HepG2 (cell line): Measurements from ENCODE around the gene CAND1. TPM values are rescaled to one million over a fixed set of nuclear protein-coding genes. Genes with fewer than 3 reads are reported as not detected.

Experiments
- CC2D1A ChIP-seq: sonication (generic); formaldehyde crosslinking; IDR thresholded peaks from 2 replicates; pipeline ENCODE4 v1.8.1; 2023; ENCODE audit warnings: mild to moderate bottlenecking, missing genetic modification reagents
- CHCHD3 ChIP-seq: sonication (generic); formaldehyde crosslinking; IDR thresholded peaks from 2 replicates; pipeline ENCODE4 v1.8.0; 2022; ENCODE audit warnings: mild to moderate bottlenecking, missing genetic modification reagents, moderate library complexity
- GZF1 ChIP-seq: sonication (generic); formaldehyde crosslinking; IDR thresholded peaks from 2 replicates; pipeline ENCODE4 v1.5.1; 2020; ENCODE audit warnings: mild to moderate bottlenecking, missing genetic modification reagents
- RBAK ChIP-seq: sonication (generic); formaldehyde crosslinking; IDR thresholded peaks from 2 replicates; pipeline ENCODE4 v1.5.1; 2020; ENCODE audit warnings: mild to moderate bottlenecking, missing genetic modification reagents
- RFX5 ChIP-seq: IDR thresholded peaks from 2 replicates; pipeline ENCODE4 v1.6.1; 2011; ENCODE audit warnings: low read depth, low read length, improper control_type of control experiment
- SMARCC2 ChIP-seq: fragments of 450-650 bp; IDR thresholded peaks from 2 replicates; pipeline ENCODE4 v1.6.1; 2017; ENCODE audit warnings: antibody characterized with exemption, mild to moderate bottlenecking
- ZNF253 ChIP-seq: sonication (generic); formaldehyde crosslinking; IDR thresholded peaks from 2 replicates; pipeline ENCODE4 v1.8.0; 2022; ENCODE audit warnings: mild to moderate bottlenecking, missing genetic modification reagents, borderline replicate concordance
- ZNF510 ChIP-seq: sonication (generic); formaldehyde crosslinking; IDR thresholded peaks from 2 replicates; pipeline ENCODE4 v1.4.0; 2020; ENCODE audit warnings: low read depth, mild to moderate bottlenecking, missing genetic modification reagents
- polyA plus RNA-seq, 8 experiments: library from polyadenylated mRNA; depleted of rRNA in 3 of 8; stranded (reverse) in 7 of 8; unstranded in 1 of 8; fragments of >200 nt; fragmentation: Illumina TruSeq in 4 of 8; extraction: Trizol in 4 of 8; gene quantifications; 2 replicates each; pipeline versions ENCODE4 v1.2.1 to v1.2.3, GENCODE V29; 2011 to 2016; ENCODE audit warnings: low read depth in 4 of 8, missing spikeins in 1 of 8, mixed read lengths in 1 of 8; ENCODE audit not compliant: insufficient read depth in 1 of 8
- total RNA-seq, 5 experiments: library from RNA; depleted of rRNA; stranded (reverse); fragments of >200 nt; fragmentation: Illumina TruSeq; extraction: Trizol; gene quantifications; 2 replicates each; pipeline ENCODE4 v1.2.3, GENCODE V29; 2016; ENCODE audit warnings: low read depth in 1 of 5
- TF ChIP-seq, protein P1 (sequence below): sonication (generic); formaldehyde crosslinking; IDR thresholded peaks from 2 replicates; pipeline ENCODE4 v1.4.0; 2020; ENCODE audit warnings: missing genetic modification reagents
- TF ChIP-seq, protein P2 (sequence below): sonication (generic); formaldehyde crosslinking; IDR thresholded peaks from 2 replicates; pipeline ENCODE4 v1.4.0; 2020; ENCODE audit warnings: missing genetic modification reagents, borderline replicate concordance

Gene CAND1
- total and polyA plus RNA-seq, 2 of the 13 experiments (the other 11 are each of a cell fraction or from before 2014, with no cell fraction given), result 56.2 to 138 TPM

DNA sequence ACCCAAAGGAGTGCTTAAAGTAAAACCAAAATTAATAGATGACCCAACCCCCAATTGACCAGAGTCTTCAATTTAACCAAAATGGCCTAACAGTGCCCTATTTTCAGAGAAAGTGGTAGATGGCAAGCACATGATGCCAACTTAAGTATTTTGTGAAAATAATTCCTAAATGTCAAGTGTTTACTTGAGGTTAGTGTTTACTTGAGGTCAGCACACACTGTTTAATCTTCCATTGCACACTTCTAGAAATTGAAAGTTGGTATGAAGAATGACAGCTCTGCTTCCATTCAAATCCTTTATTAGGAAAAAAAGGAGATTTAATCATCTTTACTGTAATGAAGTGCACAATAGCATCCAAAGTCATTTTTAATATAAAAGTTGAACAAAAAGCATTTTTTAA is 25.9 kb upstream of the CAND1 start (continued):
- TF ChIP-seq SMARCC2 (no peak), ZNF253 (CRISPR knock-in tag) (no peak), RBAK (CRISPR knock-in tag) (no peak), CC2D1A (no peak), RFX5 (no peak), CHCHD3 (no peak), GZF1 (CRISPR knock-in tag) (no peak), ZNF510 (CRISPR knock-in tag) (no peak)
- TF ChIP-seq, protein P1, sequence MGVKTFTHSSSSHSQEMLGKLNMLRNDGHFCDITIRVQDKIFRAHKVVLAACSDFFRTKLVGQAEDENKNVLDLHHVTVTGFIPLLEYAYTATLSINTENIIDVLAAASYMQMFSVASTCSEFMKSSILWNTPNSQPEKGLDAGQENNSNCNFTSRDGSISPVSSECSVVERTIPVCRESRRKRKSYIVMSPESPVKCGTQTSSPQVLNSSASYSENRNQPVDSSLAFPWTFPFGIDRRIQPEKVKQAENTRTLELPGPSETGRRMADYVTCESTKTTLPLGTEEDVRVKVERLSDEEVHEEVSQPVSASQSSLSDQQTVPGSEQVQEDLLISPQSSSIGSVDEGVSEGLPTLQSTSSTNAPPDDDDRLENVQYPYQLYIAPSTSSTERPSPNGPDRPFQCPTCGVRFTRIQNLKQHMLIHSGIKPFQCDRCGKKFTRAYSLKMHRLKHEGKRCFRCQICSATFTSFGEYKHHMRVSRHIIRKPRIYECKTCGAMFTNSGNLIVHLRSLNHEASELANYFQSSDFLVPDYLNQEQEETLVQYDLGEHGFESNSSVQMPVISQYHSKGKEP (CRISPR knock-in tag), result no peak
- TF ChIP-seq, protein P2, sequence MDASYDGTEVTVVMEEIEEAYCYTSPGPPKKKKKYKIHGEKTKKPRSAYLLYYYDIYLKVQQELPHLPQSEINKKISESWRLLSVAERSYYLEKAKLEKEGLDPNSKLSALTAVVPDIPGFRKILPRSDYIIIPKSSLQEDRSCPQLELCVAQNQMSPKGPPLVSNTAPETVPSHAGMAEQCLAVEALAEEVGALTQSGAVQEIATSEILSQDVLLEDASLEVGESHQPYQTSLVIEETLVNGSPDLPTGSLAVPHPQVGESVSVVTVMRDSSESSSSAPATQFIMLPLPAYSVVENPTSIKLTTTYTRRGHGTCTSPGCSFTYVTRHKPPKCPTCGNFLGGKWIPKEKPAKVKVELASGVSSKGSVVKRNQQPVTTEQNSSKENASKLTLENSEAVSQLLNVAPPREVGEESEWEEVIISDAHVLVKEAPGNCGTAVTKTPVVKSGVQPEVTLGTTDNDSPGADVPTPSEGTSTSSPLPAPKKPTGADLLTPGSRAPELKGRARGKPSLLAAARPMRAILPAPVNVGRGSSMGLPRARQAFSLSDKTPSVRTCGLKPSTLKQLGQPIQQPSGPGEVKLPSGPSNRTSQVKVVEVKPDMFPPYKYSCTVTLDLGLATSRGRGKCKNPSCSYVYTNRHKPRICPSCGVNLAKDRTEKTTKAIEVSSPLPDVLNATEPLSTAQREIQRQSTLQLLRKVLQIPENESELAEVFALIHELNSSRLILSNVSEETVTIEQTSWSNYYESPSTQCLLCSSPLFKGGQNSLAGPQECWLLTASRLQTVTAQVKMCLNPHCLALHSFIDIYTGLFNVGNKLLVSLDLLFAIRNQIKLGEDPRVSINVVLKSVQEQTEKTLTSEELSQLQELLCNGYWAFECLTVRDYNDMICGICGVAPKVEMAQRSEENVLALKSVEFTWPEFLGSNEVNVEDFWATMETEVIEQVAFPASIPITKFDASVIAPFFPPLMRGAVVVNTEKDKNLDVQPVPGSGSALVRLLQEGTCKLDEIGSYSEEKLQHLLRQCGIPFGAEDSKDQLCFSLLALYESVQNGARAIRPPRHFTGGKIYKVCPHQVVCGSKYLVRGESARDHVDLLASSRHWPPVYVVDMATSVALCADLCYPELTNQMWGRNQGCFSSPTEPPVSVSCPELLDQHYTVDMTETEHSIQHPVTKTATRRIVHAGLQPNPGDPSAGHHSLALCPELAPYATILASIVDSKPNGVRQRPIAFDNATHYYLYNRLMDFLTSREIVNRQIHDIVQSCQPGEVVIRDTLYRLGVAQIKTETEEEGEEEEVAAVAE, result no peak
- TF ChIP-seq, all 625 proteins: peak for 0
